ENCODE data around the gene CYP4F11. TPM values are rescaled to one million over a fixed set of nuclear protein-coding genes. Genes with fewer than 3 reads are reported as not detected.

CYP4F11 gene
- total RNA-seq, 1 experiment from 2014 or later = 10.5 TPM

DNA sequence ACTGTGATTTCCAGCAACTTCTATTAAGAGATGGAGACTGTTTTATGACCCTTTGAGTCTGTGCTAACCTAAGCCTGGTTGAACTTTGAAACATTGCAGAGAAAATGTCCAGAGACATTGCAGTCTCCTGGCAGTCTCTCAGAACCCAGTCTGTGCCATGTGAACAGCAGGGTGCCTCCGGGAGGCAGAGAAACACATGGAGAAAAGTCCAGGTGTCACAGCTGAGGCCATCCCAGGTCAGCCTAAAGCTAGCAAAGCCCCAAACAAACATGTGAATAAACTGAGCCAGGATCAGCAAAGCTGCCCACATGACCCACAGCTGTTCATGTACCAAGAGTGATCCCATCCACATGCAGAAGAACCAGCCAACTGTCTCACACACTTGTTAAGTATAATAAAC is 7.8 kb downstream of the CYP4F11 start:
- ChIA-PET CTCF (no interaction called here), POLR2A (interaction anchor here (0.7 kb wide), 1 partner anchor 9 kb away, joined by 3 read pairs; no protein-coding TSS in a partner anchor)
- no peaks in the 10 kb centered on the region for H3K9me3 Mint-ChIP-seq (ENCODE audit: unreplicated experiment)
- H3K36me3 Mint-ChIP-seq (ENCODE audit: insufficient read depth, unreplicated experiment) = peaks cover 7% of the 10 kb centered on the region
- no peak overlapping the region for H3K4me3 Mint-ChIP-seq (ENCODE audit: unreplicated experiment)
- intact Hi-C loops (cut with micrococcal nuclease) = no loop called here
- DNase-seq (ENCODE audit: unreplicated experiment) = no peak
- H3K27me3 Mint-ChIP-seq (ENCODE audit: insufficient read depth, unreplicated experiment) = no peaks in the 10 kb centered on the region
- TF ChIP-seq, protein P1, sequence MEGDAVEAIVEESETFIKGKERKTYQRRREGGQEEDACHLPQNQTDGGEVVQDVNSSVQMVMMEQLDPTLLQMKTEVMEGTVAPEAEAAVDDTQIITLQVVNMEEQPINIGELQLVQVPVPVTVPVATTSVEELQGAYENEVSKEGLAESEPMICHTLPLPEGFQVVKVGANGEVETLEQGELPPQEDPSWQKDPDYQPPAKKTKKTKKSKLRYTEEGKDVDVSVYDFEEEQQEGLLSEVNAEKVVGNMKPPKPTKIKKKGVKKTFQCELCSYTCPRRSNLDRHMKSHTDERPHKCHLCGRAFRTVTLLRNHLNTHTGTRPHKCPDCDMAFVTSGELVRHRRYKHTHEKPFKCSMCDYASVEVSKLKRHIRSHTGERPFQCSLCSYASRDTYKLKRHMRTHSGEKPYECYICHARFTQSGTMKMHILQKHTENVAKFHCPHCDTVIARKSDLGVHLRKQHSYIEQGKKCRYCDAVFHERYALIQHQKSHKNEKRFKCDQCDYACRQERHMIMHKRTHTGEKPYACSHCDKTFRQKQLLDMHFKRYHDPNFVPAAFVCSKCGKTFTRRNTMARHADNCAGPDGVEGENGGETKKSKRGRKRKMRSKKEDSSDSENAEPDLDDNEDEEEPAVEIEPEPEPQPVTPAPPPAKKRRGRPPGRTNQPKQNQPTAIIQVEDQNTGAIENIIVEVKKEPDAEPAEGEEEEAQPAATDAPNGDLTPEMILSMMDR (IDR thresholded peaks at IDR 0.05; ENCODE audit: unreplicated experiment) = no peak
- no peak overlapping the region for H3K27ac Mint-ChIP-seq (ENCODE audit: low read depth, unreplicated experiment)
- no TSS peak for BruUV-seq (replicated peaks)
- H3K4me1 Mint-ChIP-seq (ENCODE audit: insufficient read depth, unreplicated experiment) = no peaks in the 10 kb centered on the region

DNA sequence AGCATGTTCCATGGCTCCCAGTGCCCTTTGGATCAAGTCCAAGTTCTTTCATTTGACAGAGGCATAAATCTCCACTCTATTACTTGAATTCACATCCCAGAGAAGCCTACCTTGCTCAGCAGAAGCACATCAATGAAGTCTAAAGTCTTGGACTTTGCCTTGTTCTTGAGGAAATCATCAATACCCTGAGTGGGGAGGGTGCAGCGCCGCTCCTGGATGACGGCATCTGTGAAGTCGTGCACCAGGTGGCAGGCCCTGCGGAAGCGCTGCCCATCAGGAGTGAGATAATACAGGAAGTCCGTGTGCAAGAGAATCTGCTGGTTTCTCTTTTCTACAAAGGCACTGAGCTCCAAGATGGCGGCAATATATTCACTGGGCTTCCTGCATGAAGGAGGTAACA is 10.6 kb downstream of the CYP4F11 start:
- intact Hi-C loops (cut with micrococcal nuclease) = no loop called here
- H3K36me3 Mint-ChIP-seq (ENCODE audit: insufficient read depth, unreplicated experiment) = peaks cover 7% of the 10 kb centered on the region

DNA sequence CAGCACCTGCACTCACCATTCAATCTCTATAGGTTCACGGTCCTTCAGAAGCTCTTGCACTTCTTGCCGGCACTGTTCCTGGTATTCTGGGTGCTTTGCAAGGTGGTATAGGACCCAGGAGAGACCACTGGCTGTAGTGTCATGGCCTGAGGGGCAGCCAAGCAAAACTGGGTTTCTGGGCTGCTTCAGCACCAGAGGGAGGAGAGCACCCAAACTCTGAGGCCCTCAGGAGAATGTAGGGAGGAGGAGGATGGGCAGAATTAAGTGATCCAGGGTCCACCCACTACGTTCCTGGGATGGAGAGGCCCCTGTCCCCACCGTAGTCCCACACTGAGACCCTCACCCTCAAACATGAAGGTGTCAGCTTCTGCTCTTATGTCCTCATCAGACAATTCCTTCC is 12.3 kb downstream of the CYP4F11 start:
- H3K9me3 Mint-ChIP-seq (ENCODE audit: unreplicated experiment) = no peaks in the 10 kb centered on the region
- no peak for DNase-seq (ENCODE audit: unreplicated experiment)
- H3K27me3 Mint-ChIP-seq (ENCODE audit: insufficient read depth, unreplicated experiment) = no peaks in the 10 kb centered on the region
- intact Hi-C loops (cut with micrococcal nuclease) = no loop called here
- ChIA-PET CTCF (no interaction called here), POLR2A (no interaction called here)
- TF ChIP-seq, protein P1 (IDR thresholded peaks at IDR 0.05; ENCODE audit: unreplicated experiment) = no peak
- no peaks in the 10 kb centered on the region for H3K4me1 Mint-ChIP-seq (ENCODE audit: insufficient read depth, unreplicated experiment)
- no TSS peak for BruUV-seq (replicated peaks)
- no peak overlapping the region for H3K4me3 Mint-ChIP-seq (ENCODE audit: unreplicated experiment)
- no peak overlapping the region for H3K27ac Mint-ChIP-seq (ENCODE audit: low read depth, unreplicated experiment)
- H3K36me3 Mint-ChIP-seq (ENCODE audit: insufficient read depth, unreplicated experiment) = peaks cover 7% of the 10 kb centered on the region

More for the DNA sequence above, 10.6 kb downstream of the CYP4F11 start:
- Mint-ChIP-seq H3K9me3 (ENCODE audit: unreplicated experiment) (no peaks in the 10 kb centered on the region), H3K27ac (ENCODE audit: low read depth, unreplicated experiment) (no peak overlapping the region), H3K4me3 (ENCODE audit: unreplicated experiment) (no peak overlapping the region), H3K4me1 (ENCODE audit: insufficient read depth, unreplicated experiment) (no peaks in the 10 kb centered on the region), H3K27me3 (ENCODE audit: insufficient read depth, unreplicated experiment) (no peaks in the 10 kb centered on the region)
- BruUV-seq (replicated peaks) = no TSS peak
- TF ChIP-seq, protein P1 (IDR thresholded peaks at IDR 0.05; ENCODE audit: unreplicated experiment) = no peak
- DNase-seq (ENCODE audit: unreplicated experiment) = no peak
- ChIA-PET CTCF (no interaction called here), POLR2A (no interaction called here)

DNA sequence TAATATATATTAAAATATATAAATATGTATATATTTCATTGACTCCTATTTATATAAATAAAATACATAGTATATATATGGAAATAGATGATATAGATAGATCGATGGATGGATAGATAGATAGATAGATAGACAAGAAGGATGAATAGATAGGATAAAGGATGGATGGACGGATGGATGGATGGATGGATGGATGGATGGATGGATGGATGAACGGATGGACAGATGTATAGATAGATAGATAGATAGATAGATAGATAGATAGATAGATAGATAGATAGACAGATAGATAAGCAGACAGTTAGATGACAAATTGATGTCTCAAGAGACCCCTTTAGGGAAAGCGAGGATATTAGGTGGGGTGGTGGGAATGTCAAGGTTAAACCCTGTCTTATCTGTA is 15.1 kb downstream of the CYP4F11 start:
- Mint-ChIP-seq H3K36me3 (ENCODE audit: insufficient read depth, unreplicated experiment) (peaks cover 7% of the 10 kb centered on the region), H3K27ac (ENCODE audit: low read depth, unreplicated experiment) (no peak overlapping the region), H3K4me3 (ENCODE audit: unreplicated experiment) (no peak overlapping the region), H3K9me3 (ENCODE audit: unreplicated experiment) (no peaks in the 10 kb centered on the region), H3K4me1 (ENCODE audit: insufficient read depth, unreplicated experiment) (no peaks in the 10 kb centered on the region), H3K27me3 (ENCODE audit: insufficient read depth, unreplicated experiment) (no peaks in the 10 kb centered on the region)
- ChIA-PET CTCF (no interaction called here), POLR2A (no interaction called here)
- TF ChIP-seq, protein P1 (IDR thresholded peaks at IDR 0.05; ENCODE audit: unreplicated experiment) = no peak
- intact Hi-C loops (cut with micrococcal nuclease) = no loop called here
- DNase-seq (ENCODE audit: unreplicated experiment) = no peak
- no TSS peak for BruUV-seq (replicated peaks)
